Heart right ventricle (tissue), 16 donors: ENCODE data around the gene MAGED4. TPM values are rescaled to one million over a fixed set of nuclear protein-coding genes. Genes with fewer than 3 reads are reported as not detected.

Experiments
- ATAC-seq, 8 donors: fragments of 200-7000 bp; cut with Tn5 transposase; one replicate each; pipeline ENCODE4 v1.9.1; 2020; ENCODE audit warnings: mild to moderate bottlenecking in 8 of 8, moderate library complexity in 8 of 8, moderate number of reproducible peaks in 1 of 8
- DNase-seq, 2 donors: peaks; one replicate each; pipeline ENCODE4 v3.0.0-alpha.2; 2020
- H3K27ac ChIP-seq, 10 donors: fragments of 200-600 bp; sonication (generic) in 2 of 10; one replicate each; pipeline versions ENCODE4 v1.5.0 to v1.8.0; 2020 to 2022; ENCODE audit warnings: mild to moderate bottlenecking in 3 of 10
- H3K27me3 ChIP-seq, 7 donors: fragments of 200-600 bp; one replicate each; pipeline ENCODE4 v1.8.0; 2021 to 2022; ENCODE audit warnings: mild to moderate bottlenecking in 2 of 7
- H3K36me3 ChIP-seq, 9 donors: fragments of 200-600 bp; sonication (generic) in 1 of 9; one replicate each; pipeline versions ENCODE4 v1.5.0 to v1.8.0; 2020 to 2022; ENCODE audit warnings: mild to moderate bottlenecking in 2 of 9
- H3K4me1 ChIP-seq, 9 donors: fragments of 200-600 bp; sonication (generic) in 1 of 9; one replicate each; pipeline versions ENCODE4 v1.5.0 to v1.8.0; 2020 to 2022; ENCODE audit warnings: mild to moderate bottlenecking in 4 of 9
- H3K4me3 ChIP-seq, 10 donors: fragments of 200-600 bp; sonication (generic) in 2 of 10; one replicate each; pipeline versions ENCODE4 v1.5.0 to v1.8.0; 2020 to 2022; ENCODE audit warnings: mild to moderate bottlenecking in 7 of 10, moderate library complexity in 2 of 10
- H3K9me3 ChIP-seq, 11 donors: fragments of 200-600 bp in 10 of 11; sonication (generic) in 2 of 11; one replicate each; pipeline versions ENCODE4 v1.5.0 to v1.8.0; 2013 to 2022; ENCODE audit warnings: mild to moderate bottlenecking in 2 of 11, control low read depth in 1 of 11, moderate library complexity in 1 of 11
- CTCF ChIP-seq, 9 donors: fragments of 200-600 bp; sonication (generic) in 2 of 9; IDR thresholded peaks; one replicate each; pipeline versions ENCODE4 v1.5.0 to v1.8.0; 2021 to 2022; ENCODE audit warnings: antibody characterized with exemption in 9 of 9, mild to moderate bottlenecking in 5 of 9, moderate library complexity in 1 of 9
- WGBS, 2 donors: extraction: QIAGEN DNeasy Blood & Tissue Kit; methylation state at CpG; one replicate each; pipeline ENCODE4 v1.1.7; 2013; ENCODE audit warnings: inconsistent platforms in 1 of 2; 5-methylcytosine and 5-hydroxymethylcytosine counted together
- intact Hi-C, 10 donors: fragments of 100-400 bp; cut with DNase I; formaldehyde crosslinking; loops; one replicate each; pipeline versions ENCODE4 v1.11.1 to v1.14.2; 2022
- polyA plus RNA-seq, 2 donors: library from polyadenylated mRNA; stranded (reverse); fragments of 200-250 nt; gene quantifications; one replicate each; pipeline ENCODE4 v1.2.3, GENCODE V29; 2013
- total RNA-seq, 10 donors: library from RNA; stranded (reverse); fragmentation: NEBNext Ultra II Directional in 3 of 10; extraction: Animal tissue kit (Norgen Biotek cat#: 25700) in 3 of 10; gene quantifications; one replicate each; pipeline versions ENCODE4 v1.2.1 to v1.2.4, GENCODE V29; 2021 to 2023
- donor health status: Arrhythmogenic right ventricular cardiomyopathy.
- donor health status: ischemic (EF 13 %, LVEDD 7.1; RV severe dilation, severe dysfunction).
- donor health status: healthy with polysubstance abuse.
- donor health status: DM: no; HTN: yes; CAD: no.
- donor health status: DM: no; HTN: no; CAD: no.
- donor health status: ischemic (EF 25% LVEDD 6.9; RV normal size, moderate dysfunction).
- donor health status: ischemic (EF 25% LVEDD 5.7; RV mildly dilated, moderate dysfunction).
- donor health status: healthy.
- donor health status: DM: yes; HTN: yes; CAD: no.
- donor health status: Ischemic cardiomyopathy.
- donor health status: ischemic (EF 35%, LVEDD 5.7; RV mildly dilated, moderate dysfunction).
- donor health status: nonischemic (EF 11% LVEDD 7.7; RV severe dilation, severe dysfunction).
- donor health status: DM: yes; HTN: yes; CAD: no.
- donor health status: PGD.
- donor health status: ischemic (EF 29% LVEDD 5.4; RV normal size, mild dysfunction).
- donor health status: nonischemic (EF 23%, LVEDD 6.1; RV moderate dilation, normal function).

The MAGED4 gene
- total and polyA plus RNA-seq, 12 donors = 0.30 to 2.5 (median 0.92) TPM; not detected in 5

- no peaks in the 10 kb centered on the region for H3K36me3 ChIP-seq
- H3K27ac ChIP-seq = no peak overlapping the region
- no peak for TF ChIP-seq CTCF (IDR thresholded peaks at IDR 0.05)
- 25 to 37% methylated on average over 2 of the region's 2 CpGs for WGBS, 2 donors
- intact Hi-C loops = no loop called here
- H3K4me3 ChIP-seq = no peak overlapping the region
- no peak for DNase-seq
- peaks cover 0 to 11% (median 0%) of the 10 kb centered on the region in 11 donors for H3K9me3 ChIP-seq
- peaks cover 0 to 58% (median 0%) of the 10 kb centered on the region in 7 donors for H3K27me3 ChIP-seq
- H3K4me1 ChIP-seq = no peaks in the 10 kb centered on the region
- ATAC-seq = no peak
Observed at GRCh38 chrX:52217494-52218160, 32.9 kb downstream of the MAGED4 start.

- Histone ChIP-seq H3K4me3 (no peak overlapping the region), H3K36me3 (no peaks in the 10 kb centered on the region), H3K9me3 (peaks cover 0 to 11% (median 0%) of the 10 kb centered on the region in 11 donors), H3K27me3 (peaks cover 0 to 32% (median 0%) of the 10 kb centered on the region in 7 donors), H3K27ac (no peak overlapping the region), H3K4me1 (no peaks in the 10 kb centered on the region)
- ATAC-seq (no peak), DNase-seq (no peak)
- TF ChIP-seq CTCF (IDR thresholded peaks at IDR 0.05) = no peak
- intact Hi-C loops = no loop called here
Observed at GRCh38 chrX:52220936-52221335, 36.2 kb downstream of the MAGED4 start.

Other genes with a start within 250 kb of the MAGED4 start
- gene MAGED4B, start 115.7 kb upstream of the MAGED4 start, total RNA-seq = 1 to 10 TPM in 3 of 10 donors, under 1 TPM in 7; 0.51 to 3.6 (median 0.89) TPM
- 1 to 10 TPM; 2.1 to 3.2 TPM for gene MAGED4B, start 115.7 kb upstream of the MAGED4 start, polyA plus RNA-seq
- not detected for gene XAGE2, start 184.1 kb downstream of the MAGED4 start, total RNA-seq
- not detected for gene XAGE2, start 184.1 kb downstream of the MAGED4 start, polyA plus RNA-seq